Activated CD4-positive, alpha-beta T cell treated with anti-CD3 and anti-CD28 coated beads, Interleukin-2, Interleukin-6, amounts not matched to agents 100 ng/mL and 50 ng/mL, durations not matched to agents 16 hours and 8 hours (primary cell): ENCODE measurements around the gene ZNF19.

Experiments
- DNase-seq: peaks from one replicate; pipeline ENCODE4 v3.0.0-alpha.2; 2020

ZNF19 gene

GRCh38 chr16:71489122-71489521 lies at the start of gene ZNF19:
ZNF19 (minus strand) TSS chr16:71489324; CDS start chr16:71482114, 7,210 bp downstream.
- no peak for DNase-seq

GRCh38 chr16:71537643-71538042 lies 48.5 kb upstream of the ZNF19 start:
- peak; percentile 45 for DNase-seq

- no peak for DNase-seq
Observed at GRCh38 chr16:71536752-71537499, 47.8 kb upstream of the ZNF19 start.

- no peak for DNase-seq
Observed at GRCh38 chr16:71532366-71532765, 43.2 kb upstream of the ZNF19 start.

- no peak for DNase-seq
Observed at GRCh38 chr16:71528863-71529262, 39.7 kb upstream of the ZNF19 start.

- no peak for DNase-seq
Observed at GRCh38 chr16:71528257-71528656, 39.1 kb upstream of the ZNF19 start.

GRCh38 chr16:71526111-71526631 lies 37.0 kb upstream of the ZNF19 start, which contains the start of gene CHST4:
CHST4 (plus strand) TSS chr16:71526426; CDS start chr16:71536678, 10,252 bp downstream.
- DNase-seq: no peak

- no peak for DNase-seq
Observed at GRCh38 chr16:71524566-71525553, 35.7 kb upstream of the ZNF19 start.

- no peak for DNase-seq
Observed at GRCh38 chr16:71520550-71520949, 31.4 kb upstream of the ZNF19 start.

- no peak for DNase-seq
Observed at GRCh38 chr16:71515026-71515425, 25.9 kb upstream of the ZNF19 start.

GRCh38 chr16:71514476-71514875 lies 25.4 kb upstream of the ZNF19 start:
- DNase-seq: no peak

- DNase-seq: no peak
Observed at GRCh38 chr16:71513302-71513701, 24.2 kb upstream of the ZNF19 start.

GRCh38 chr16:71507061-71507460 lies 17.9 kb upstream of the ZNF19 start:
- DNase-seq: no peak

GRCh38 chr16:71504901-71505300 lies 15.8 kb upstream of the ZNF19 start:
- DNase-seq: no peak

GRCh38 chr16:71504051-71504450 lies 14.9 kb upstream of the ZNF19 start:
- peak; percentile 5 for DNase-seq

GRCh38 chr16:71501547-71501946 lies 12.4 kb upstream of the ZNF19 start:
- no peak for DNase-seq

GRCh38 chr16:71500964-71501363 lies 11.8 kb upstream of the ZNF19 start:
- DNase-seq: no peak

- DNase-seq: peak; percentile 65
Observed at GRCh38 chr16:71499775-71500364, 10.7 kb upstream of the ZNF19 start.

- no peak for DNase-seq
Observed at GRCh38 chr16:71498031-71498430, 8.9 kb upstream of the ZNF19 start.

- no peak for DNase-seq
Observed at GRCh38 chr16:71493213-71493612, 4.1 kb upstream of the ZNF19 start.

GRCh38 chr16:71492786-71493185 lies 3.7 kb upstream of the ZNF19 start:
- no peak for DNase-seq

- no peak for DNase-seq
Observed at GRCh38 chr16:71491054-71491453, 1.9 kb upstream of the ZNF19 start.

GRCh38 chr16:71490361-71490760 lies 1.2 kb upstream of the ZNF19 start:
- DNase-seq: no peak
